Loucy (cell line): ENCODE results near the gene PHACTR3.

Experiments
- EZH2phosphoT487 ChIP-seq: fragments of 200-600 bp; IDR thresholded peaks from 2 replicates; pipeline ENCODE4 v1.6.1; 2018; ENCODE audit warnings: antibody characterized with exemption, mild to moderate bottlenecking, moderate library complexity, borderline replicate concordance
- TF ChIP-seq, protein P1 (sequence below): fragments of 200-600 bp; sonication (generic); conservative IDR thresholded peaks from 2 replicates; pipeline ENCODE4 v1.5.1; 2014; ENCODE audit warnings: mild to moderate bottlenecking, antibody characterized with exemption, low read length

GRCh38 chr20:59753836-59754235, 149.5 kb downstream of the PHACTR3 start:
- TF ChIP-seq, protein P1, sequence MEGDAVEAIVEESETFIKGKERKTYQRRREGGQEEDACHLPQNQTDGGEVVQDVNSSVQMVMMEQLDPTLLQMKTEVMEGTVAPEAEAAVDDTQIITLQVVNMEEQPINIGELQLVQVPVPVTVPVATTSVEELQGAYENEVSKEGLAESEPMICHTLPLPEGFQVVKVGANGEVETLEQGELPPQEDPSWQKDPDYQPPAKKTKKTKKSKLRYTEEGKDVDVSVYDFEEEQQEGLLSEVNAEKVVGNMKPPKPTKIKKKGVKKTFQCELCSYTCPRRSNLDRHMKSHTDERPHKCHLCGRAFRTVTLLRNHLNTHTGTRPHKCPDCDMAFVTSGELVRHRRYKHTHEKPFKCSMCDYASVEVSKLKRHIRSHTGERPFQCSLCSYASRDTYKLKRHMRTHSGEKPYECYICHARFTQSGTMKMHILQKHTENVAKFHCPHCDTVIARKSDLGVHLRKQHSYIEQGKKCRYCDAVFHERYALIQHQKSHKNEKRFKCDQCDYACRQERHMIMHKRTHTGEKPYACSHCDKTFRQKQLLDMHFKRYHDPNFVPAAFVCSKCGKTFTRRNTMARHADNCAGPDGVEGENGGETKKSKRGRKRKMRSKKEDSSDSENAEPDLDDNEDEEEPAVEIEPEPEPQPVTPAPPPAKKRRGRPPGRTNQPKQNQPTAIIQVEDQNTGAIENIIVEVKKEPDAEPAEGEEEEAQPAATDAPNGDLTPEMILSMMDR, result no peak
- no peak for TF ChIP-seq EZH2phosphoT487
